KOPT-K1 (cell line): ENCODE data around the gene SOS1.
"Not testable (repeated sequence)": the region's sequence is repeated elsewhere in the genome, so short reads cannot be mapped to it uniquely, and the experiment has no call there.

Source experiments
- H3K27ac ChIP-seq: fragments of 200-600 bp; sonication (generic); 2 replicates; pipeline ENCODE4 v1.5.1; 2016; ENCODE audit warnings: antibody characterized with exemption, mild to moderate bottlenecking, low read depth, low read length; ENCODE audit not compliant: poor library complexity, severe bottlenecking
- H3K36me3 ChIP-seq: fragments of 200-600 bp; sonication (generic); 2 replicates; pipeline ENCODE4 v1.5.1; 2017; ENCODE audit warnings: antibody characterized with exemption, mild to moderate bottlenecking, low read length, moderate library complexity; ENCODE audit not compliant: insufficient read depth
- H3K9me3 ChIP-seq: fragments of 200-600 bp; sonication (generic); 2 replicates; pipeline ENCODE4 v1.5.1; 2017; ENCODE audit warnings: antibody characterized with exemption, low read length, mild to moderate bottlenecking; ENCODE audit not compliant: insufficient read depth, poor library complexity, severe bottlenecking

The SOS1 gene

DNA sequence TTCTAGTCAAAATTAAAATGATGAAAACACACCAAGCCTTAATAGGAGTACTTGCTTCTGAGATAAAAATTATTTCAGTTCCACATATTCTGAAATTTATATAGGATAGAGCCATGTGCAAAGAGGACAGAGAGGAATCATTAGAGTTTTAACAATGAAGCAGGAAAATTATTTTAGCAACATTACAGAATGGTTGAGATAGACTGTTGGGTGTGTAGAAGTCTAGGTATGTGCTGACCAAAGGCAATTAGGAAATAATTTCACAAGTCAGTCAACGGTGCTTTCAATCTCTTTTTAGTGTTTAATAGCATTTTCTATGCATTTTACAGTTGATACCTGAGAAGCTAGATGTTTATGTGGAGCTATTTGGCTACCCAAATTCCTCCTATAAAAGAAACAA lies 25.2 kb downstream of the SOS1 start:
- Histone ChIP-seq H3K9me3 (no peaks in the 10 kb centered on the region), H3K27ac (peak overlapping the region; percentile 7), H3K36me3 (no peaks in the 10 kb centered on the region; the same call in 1 of the 2 replicates)

DNA sequence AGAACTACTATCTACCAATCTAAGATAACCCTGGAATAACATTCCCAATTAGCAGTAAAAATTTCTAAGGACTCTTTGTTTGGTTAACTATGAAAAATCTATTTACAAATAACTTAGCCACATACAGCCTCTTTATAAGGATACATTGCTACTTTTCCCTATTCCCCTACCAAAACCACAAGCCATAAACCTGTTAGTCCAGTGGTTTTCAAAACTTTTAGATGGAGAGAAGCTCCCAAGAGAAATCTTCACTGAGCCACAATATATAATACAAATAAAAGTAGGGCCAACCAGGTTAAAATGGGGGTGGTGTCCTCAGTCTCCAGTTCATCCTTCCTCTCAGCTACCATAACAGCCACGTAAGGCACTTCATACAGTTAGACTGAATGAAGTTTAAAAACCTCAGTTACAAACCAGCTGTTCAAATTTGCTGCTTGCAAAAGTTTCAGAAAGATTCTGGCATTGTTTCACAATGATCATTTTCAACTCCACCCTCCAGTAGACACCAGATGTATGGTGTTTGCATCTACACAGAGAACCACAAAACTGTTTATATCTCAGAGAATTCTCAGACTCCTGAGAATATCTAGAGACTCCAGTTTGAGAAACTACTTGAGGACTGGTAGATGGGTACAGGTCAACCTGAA lies 26.0 kb downstream of the SOS1 start:
- no peaks in the 10 kb centered on the region; the same call in 1 of the 2 replicates for H3K36me3 ChIP-seq
- no peaks in the 10 kb centered on the region for H3K9me3 ChIP-seq
- H3K27ac ChIP-seq: peak overlapping the region; percentile 7

DNA sequence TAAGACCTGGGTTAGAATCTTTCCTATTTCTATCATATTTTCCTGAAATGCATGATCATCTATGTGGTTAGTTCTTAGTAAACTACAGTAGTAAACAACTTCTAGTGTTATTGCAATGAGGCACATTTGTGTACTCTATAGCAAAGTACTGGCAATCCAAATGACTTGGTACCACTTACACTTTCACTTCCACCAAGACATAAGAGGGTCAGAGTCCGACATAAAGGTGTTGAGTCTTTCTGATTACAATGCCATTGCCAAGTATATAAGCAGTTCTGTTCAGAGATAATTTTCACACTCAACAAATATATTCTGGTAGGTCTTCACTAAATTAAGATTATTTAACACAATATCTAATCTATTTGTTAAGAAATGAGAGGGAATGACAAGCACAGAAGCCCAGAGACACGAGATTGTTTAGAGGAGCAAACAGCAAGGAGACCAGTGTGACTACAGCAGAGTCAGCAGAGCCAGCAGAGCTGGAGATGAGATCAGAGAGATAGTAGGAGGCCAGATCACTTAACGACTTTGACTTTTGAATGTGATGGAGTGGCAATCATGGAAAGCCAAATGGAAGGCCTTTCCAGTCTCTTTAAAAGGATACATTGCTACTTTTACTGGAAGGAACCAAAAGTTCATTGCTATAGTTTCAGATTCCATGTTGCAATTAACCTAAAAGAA lies 27.5 kb downstream of the SOS1 start:
- Histone ChIP-seq H3K27ac (no peak overlapping the region), H3K36me3 (no peaks in the 10 kb centered on the region; the same call in 1 of the 2 replicates), H3K9me3 (no peaks in the 10 kb centered on the region)

DNA sequence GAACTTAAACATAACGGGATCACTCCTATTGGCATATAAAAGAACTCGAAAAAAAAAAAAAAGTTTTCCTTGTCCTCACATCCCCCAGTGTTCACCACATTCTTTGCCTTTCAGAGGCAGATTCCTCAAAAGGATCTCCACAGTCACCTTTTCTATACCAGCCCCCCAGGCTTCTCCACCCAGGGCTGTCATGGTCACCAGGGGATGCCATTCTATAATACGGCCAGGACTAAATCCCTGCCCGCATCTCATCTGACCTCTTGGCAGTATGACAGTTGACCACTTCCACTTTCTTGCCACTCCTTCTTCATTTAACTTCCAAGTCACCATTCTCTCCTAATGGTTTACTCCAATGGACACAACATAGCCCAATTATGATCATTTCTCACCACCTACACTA lies 29.3 kb downstream of the SOS1 start:
- no peak overlapping the region for H3K27ac ChIP-seq
- no peaks in the 10 kb centered on the region; the same call in 1 of the 2 replicates for H3K36me3 ChIP-seq
- H3K9me3 ChIP-seq: no peaks in the 10 kb centered on the region

DNA sequence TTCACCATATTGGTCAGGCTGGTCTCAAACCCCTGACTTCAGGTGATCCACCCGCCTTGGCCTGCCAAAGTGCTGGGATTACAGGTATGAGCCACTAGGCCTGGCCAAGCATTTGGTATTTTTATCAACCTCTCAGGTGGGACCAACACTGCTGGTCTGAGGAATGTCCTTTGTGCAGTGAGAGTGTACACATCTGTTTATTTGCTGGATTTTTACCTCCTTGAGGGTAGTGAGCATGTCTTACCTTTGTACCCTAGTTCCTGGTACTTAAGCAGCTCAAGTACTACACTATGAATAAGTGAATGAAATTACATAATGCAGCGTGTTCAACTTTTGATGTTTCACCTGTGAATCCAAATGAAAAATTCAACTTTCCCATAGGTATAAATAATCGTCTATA lies 29.8 kb downstream of the SOS1 start:
- no peaks in the 10 kb centered on the region for H3K9me3 ChIP-seq
- no peak overlapping the region for H3K27ac ChIP-seq
- no peaks in the 10 kb centered on the region; the same call in 1 of the 2 replicates for H3K36me3 ChIP-seq

DNA sequence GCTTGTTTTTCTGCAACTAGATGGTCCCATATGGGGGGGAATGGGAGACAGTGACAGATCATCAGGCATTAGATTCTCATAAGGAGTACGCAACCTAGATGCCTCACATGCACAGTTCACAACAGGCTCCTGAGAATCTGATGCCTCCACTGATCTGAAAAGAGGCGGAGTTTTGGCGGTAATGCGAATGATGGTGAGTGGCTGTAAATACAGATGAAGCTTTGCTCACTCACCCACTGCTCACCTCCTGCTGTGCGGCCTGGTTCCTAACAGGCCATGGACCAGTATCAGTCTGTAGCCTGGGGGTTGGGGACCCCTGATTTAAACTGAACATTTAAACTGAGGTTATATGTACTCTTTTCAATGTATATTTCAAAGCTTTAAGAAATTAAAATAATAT lies 40.7 kb downstream of the SOS1 start:
- H3K27ac ChIP-seq: no peak overlapping the region
- H3K36me3 ChIP-seq: no peaks in the 10 kb centered on the region
- no peaks in the 10 kb centered on the region for H3K9me3 ChIP-seq

DNA sequence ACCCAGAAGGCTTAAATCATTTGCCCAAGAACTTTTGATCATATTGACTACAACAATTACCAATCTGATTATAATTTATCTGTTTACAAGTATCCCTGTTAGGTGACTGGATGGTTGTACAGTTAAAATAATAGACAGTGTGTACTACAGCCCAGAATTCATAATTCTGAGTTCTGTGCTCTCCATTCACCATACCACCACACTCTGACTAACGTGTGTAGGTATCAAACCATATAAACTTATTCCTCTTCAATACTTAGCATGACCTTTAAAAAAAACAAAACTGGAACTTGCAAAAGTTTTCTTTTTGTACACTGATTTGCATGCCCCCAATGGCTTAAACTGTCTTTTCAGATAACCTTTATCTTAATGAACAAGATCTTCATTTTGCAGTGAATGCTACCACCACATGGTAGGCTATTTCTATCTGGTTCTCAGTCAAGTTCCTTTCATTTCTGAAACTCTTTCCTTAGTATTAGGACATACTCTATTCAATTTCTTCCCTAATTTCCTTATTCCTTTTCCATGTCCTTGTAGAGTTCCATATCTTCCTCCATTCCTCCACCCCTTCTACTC lies 50.9 kb downstream of the SOS1 start:
- H3K27ac ChIP-seq: no peak overlapping the region
- no peaks in the 10 kb centered on the region for H3K9me3 ChIP-seq
- H3K36me3 ChIP-seq: peaks cover 29% of the 10 kb centered on the region

DNA sequence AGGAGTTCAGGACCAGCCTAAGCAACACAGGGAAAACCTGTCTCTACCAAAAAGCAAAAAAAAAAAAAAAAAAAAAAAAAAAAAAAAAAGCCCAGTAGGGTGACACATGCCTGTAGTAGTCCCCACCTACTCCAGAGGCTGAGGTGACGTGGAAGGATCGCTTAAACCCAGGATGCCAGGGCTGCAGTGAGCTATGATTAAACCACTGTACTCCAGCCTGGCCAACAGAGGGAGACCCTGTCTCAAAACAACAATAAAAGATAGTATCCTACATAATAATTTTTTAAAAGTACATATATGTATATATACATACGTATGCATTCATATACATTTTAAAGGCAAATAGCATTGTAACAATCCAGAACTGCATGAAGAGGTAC lies 51.7 kb downstream of the SOS1 start:
- Histone ChIP-seq H3K9me3 (no peaks in the 10 kb centered on the region), H3K27ac (no peak overlapping the region), H3K36me3 (peaks cover 24% of the 10 kb centered on the region)

DNA sequence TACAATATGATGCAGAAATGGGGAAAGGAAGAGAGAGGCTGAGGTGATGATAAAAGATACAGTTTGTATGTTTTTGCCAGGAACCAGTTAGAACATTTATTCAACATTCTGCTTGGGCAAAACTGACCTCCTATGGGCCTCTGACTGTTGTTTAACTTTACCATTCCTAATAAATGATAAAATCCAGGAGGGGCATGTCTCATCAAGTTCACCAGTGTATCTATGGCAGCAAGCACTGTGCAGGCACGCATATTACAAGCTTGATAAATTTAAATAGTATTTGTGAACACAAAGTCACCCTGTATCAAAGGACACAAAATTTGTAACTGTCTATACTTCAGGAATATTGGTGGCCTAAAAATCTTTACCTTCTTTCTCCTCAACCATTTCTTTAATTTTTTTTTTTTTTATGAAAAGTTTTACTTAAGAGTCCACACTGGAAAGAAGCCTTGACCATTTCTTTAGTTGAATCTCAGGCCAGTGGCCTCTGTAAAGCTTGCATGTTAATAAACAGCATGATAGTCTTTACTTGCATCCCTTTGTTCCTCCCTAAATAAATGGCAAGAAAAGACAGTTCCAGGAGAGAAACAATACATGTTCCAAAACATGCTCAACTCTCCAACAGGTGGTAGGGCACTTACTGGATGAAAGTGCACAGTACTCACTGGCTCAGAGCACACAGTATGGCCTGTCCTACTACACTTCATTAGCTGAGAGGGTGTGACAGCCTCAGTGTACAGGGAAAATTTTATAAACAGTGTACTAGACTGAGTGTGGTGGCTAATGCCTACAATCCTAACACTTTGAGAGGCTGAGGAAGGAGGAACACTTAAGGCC lies 52.3 kb downstream of the SOS1 start:
- no peak overlapping the region for H3K27ac ChIP-seq
- no peaks in the 10 kb centered on the region for H3K9me3 ChIP-seq
- H3K36me3 ChIP-seq: peaks cover 24% of the 10 kb centered on the region

DNA sequence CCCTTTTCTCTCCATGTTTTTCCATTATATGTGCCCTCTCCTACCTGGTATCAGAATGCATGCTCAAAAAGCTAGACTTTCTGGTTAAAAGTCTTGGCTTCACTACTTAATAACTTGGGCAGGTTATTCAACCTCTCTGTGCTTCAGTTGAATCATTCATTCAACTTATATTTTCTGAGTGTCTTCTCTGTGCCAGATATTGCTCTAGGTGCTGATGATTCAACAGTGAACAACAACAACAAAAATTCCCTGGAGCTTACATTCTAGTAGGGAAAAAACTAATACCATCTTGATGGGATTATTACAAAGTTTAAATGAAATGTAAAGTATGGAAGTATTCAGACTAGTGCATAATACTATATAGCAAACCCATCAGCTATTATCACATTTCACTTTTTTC lies 55.2 kb downstream of the SOS1 start:
- Histone ChIP-seq H3K27ac (no peak overlapping the region), H3K9me3 (no peaks in the 10 kb centered on the region), H3K36me3 (peaks cover 24% of the 10 kb centered on the region)

DNA sequence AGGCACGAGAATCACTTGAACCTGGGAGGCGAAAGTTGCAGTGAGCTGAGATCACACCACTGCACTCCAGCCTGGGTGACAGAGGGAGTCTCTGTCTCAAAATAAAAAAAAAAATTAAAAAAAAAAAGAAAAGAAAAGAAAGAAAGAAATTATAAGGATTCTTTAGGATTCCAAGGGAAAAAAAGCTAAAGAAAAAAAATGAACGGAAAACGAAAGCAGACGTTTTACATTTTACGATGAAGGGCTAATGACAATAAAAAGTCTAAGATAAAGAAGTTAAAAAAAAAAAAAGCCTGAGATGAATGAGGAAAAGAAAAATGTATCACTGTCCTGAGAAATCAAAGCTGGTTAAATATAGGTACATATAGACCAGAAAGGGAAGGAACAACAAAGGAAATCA lies 58.5 kb downstream of the SOS1 start:
- H3K36me3 ChIP-seq: peaks cover 23% of the 10 kb centered on the region
- no peak overlapping the region for H3K27ac ChIP-seq
- no peaks in the 10 kb centered on the region for H3K9me3 ChIP-seq

DNA sequence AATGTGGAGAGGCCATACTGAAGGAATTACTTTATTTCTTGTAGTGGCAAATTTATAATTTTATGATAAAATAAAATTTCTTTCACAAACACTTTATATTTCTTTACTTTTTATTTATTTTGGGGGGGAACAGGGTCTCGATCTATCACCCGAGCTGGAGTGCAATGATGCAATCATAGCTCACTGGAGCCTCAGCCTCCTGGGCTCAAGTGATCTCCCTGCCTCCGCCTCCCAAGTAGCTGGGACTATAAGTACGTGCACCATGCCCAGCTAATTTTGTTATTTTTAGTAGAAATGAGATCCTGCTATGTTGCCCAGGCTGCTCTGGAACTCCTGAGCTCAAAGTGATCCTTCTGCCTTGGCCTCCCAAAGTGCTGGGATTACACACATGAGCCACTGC lies 59.6 kb downstream of the SOS1 start:
- peaks cover 13% of the 10 kb centered on the region; the same call in 1 of the 2 replicates for H3K36me3 ChIP-seq
- no peaks in the 10 kb centered on the region for H3K9me3 ChIP-seq
- no peak overlapping the region for H3K27ac ChIP-seq

DNA sequence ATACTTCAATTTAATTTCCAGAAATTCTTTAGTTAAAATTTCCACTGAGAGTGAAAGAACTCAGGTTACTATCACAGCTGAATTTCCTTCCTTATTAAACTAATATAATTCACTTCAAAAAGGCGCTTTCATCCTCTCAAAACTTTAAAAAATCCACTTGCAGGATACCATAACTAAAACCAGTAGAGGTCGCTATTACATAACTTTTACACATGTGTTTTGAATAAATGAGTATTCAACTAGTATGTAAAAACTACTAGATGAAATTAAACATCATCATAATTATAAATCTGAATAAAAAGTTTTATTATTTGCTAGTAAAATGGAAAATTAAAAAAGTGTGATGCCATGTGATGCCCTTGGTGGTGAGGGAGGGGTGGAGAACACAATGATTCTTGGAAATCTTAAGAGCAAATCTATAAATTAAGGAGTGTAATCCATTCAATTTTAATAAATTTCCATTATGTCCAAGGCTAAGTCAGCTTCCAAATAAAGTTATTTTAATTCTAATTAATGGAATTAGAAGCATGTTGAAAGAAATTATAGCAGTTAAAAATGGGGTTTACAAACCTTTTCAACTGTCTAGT lies 61.4 kb downstream of the SOS1 start:
- H3K27ac ChIP-seq: no peak overlapping the region
- no peaks in the 10 kb centered on the region for H3K9me3 ChIP-seq

DNA sequence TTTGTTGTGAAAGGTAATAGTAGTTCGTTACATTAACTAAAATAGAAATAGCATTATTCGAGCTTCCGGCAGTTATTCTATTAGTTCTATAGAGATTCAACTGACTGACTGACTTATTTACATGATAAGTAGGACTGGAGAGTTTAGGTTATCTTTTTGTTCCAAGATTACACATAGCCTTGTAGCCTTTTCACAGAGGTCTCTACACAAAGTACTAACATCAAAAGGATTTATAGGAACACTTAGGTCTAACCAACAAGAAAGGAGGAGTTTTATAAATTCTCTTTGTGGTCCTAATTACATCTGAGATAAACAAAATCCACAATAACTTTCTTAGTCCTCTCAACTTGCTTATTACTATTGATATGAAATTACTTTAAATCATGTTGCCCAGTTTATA lies 62.8 kb downstream of the SOS1 start:
- no peaks in the 10 kb centered on the region for H3K9me3 ChIP-seq
- peaks cover 26% of the 10 kb centered on the region for H3K36me3 ChIP-seq

More for the DNA sequence above, 61.4 kb downstream of the SOS1 start:
- H3K36me3 ChIP-seq: peaks cover 14% of the 10 kb centered on the region

DNA sequence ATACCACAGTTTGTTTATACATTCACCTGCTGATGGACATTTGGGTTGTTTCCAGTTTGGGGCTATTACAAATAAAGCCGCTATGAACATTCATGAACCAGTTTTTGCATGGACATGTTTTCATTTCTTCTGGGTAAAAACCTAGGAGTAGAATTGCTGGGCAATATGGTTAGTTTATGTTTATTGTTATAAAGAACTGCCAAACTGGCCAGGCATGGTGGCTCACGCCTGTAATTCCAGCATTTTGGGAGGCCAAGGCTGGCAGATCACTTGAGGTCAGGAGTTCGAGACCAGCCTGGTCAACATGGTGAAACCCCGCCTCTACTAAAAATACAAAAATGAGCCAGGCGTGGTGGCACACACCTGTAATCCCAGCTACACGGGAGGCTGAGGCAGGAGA lies 68.2 kb downstream of the SOS1 start:
- H3K9me3 ChIP-seq, H3K27ac ChIP-seq: not testable (repeated sequence)
- peaks cover 56% of the 10 kb centered on the region for H3K36me3 ChIP-seq

More for the DNA sequence above, 62.8 kb downstream of the SOS1 start:
- no peak overlapping the region for H3K27ac ChIP-seq
